CD14-positive monocyte (primary cell): ENCODE measurements around the gene ACTN4. TPM values are rescaled to one million over a fixed set of nuclear protein-coding genes. Genes with fewer than 3 reads are reported as not detected.

ENCODE experiments used
- DNase-seq, 3 donors: peaks; one replicate each; pipeline ENCODE4 v3.0.0-alpha.2; 2011 to 2022
- H2AFZ ChIP-seq: 2 replicates; pipeline ENCODE4 v1.6.0; 2012; ENCODE audit warnings: mild to moderate bottlenecking, low read depth, low read length, inconsistent platforms; ENCODE audit not compliant: insufficient read depth, poor library complexity, severe bottlenecking
- H3K27ac ChIP-seq, 2 donors: 1 replicate in 1 of 2; 2 replicates in 1 of 2; pipeline ENCODE4 v1.5.1; 2012 to 2013; ENCODE audit warnings: low read length in 2 of 2, control low read depth in 1 of 2, inconsistent platforms in 1 of 2, low read depth in 1 of 2, mild to moderate bottlenecking in 1 of 2
- H3K27me3 ChIP-seq, 2 donors: one replicate each; pipeline versions ENCODE4 v1.6.0 to v1.6.1; 2011 to 2013; ENCODE audit warnings: low read length in 2 of 2; ENCODE audit not compliant: control insufficient read depth in 2 of 2, insufficient read depth in 2 of 2
- H3K36me3 ChIP-seq, 2 donors: replicated peaks in 1 of 2; 1 replicate in 1 of 2; 2 replicates in 1 of 2; pipeline versions ENCODE4 v1.5.1 to v1.6.1; 2012 to 2013; ENCODE audit warnings: low read length in 2 of 2, control low read depth in 1 of 2, inconsistent platforms in 1 of 2, mild to moderate bottlenecking in 1 of 2; ENCODE audit not compliant: insufficient read depth in 2 of 2, control insufficient read depth in 1 of 2
- H3K4me1 ChIP-seq, 2 donors: 1 replicate in 1 of 2; 2 replicates in 1 of 2; pipeline versions ENCODE4 v1.5.1 to v1.6.1; 2012 to 2013; ENCODE audit warnings: low read length in 2 of 2, control low read depth in 1 of 2, inconsistent platforms in 1 of 2, mild to moderate bottlenecking in 1 of 2, moderate library complexity in 1 of 2; ENCODE audit not compliant: insufficient read depth in 2 of 2, control insufficient read depth in 1 of 2
- H3K4me2 ChIP-seq: replicated peaks from 2 replicates; pipeline ENCODE3; 2012; ENCODE audit warnings: low read length, moderate library complexity, mild to moderate bottlenecking; ENCODE audit not compliant: poor library complexity, severe bottlenecking; ENCODE audit errors: extremely low read depth
- H3K4me3 ChIP-seq, 3 experiments: fragments of 200-600 bp in 1 of 3; sonication (generic) in 1 of 3; replicated peaks in 1 of 3; 1 replicate in 2 of 3; 2 replicates in 1 of 3; pipeline ENCODE4 v1.5.1; 2011 to 2013; ENCODE audit warnings: low read length in 3 of 3, mild to moderate bottlenecking in 3 of 3, control low read depth in 2 of 3, low read depth in 2 of 3, inconsistent platforms in 1 of 3, moderate library complexity in 1 of 3
- H3K79me2 ChIP-seq: 2 replicates; pipeline ENCODE4 v1.6.0; 2012; ENCODE audit warnings: mild to moderate bottlenecking, control low read depth, inconsistent platforms, low read length, moderate library complexity; ENCODE audit not compliant: insufficient read depth
- H3K9ac ChIP-seq: 2 replicates; pipeline ENCODE4 v1.6.0; 2017; ENCODE audit warnings: low read length, mild to moderate bottlenecking; ENCODE audit not compliant: insufficient read depth, poor library complexity, severe bottlenecking
- H3K9me3 ChIP-seq, 2 donors: replicated peaks in 1 of 2; 1 replicate in 1 of 2; 2 replicates in 1 of 2; pipeline versions ENCODE4 v1.5.1 to v1.6.1; 2012 to 2013; ENCODE audit warnings: low read length in 2 of 2, control low read depth in 1 of 2; ENCODE audit not compliant: control insufficient read depth in 1 of 2, insufficient read depth in 1 of 2
- H4K20me1 ChIP-seq: 2 replicates; pipeline ENCODE4 v1.6.0; 2012; ENCODE audit warnings: mild to moderate bottlenecking, low read length, control low read depth, moderate library complexity; ENCODE audit not compliant: insufficient read depth
- H3K27ac Mint-ChIP-seq, 7 donors: one replicate each; pipeline ENCODE4 v1.8.0; 2020; ENCODE audit warnings: mild to moderate bottlenecking in 7 of 7, mixed read lengths in 7 of 7, moderate library complexity in 6 of 7, inconsistent platforms in 2 of 7
- H3K27me3 Mint-ChIP-seq, 3 donors: one replicate each; pipeline ENCODE4 v1.8.0; 2021 to 2022; ENCODE audit warnings: low read depth in 3 of 3, mild to moderate bottlenecking in 3 of 3, mixed read lengths in 3 of 3, moderate library complexity in 3 of 3, inconsistent platforms in 1 of 3
- H3K36me3 Mint-ChIP-seq, 2 donors: one replicate each; pipeline ENCODE4 v1.8.0; 2020; ENCODE audit warnings: mixed read lengths in 2 of 2, inconsistent platforms in 1 of 2, mild to moderate bottlenecking in 1 of 2
- H3K4me1 Mint-ChIP-seq: one replicate; pipeline ENCODE4 v1.8.0; 2020; ENCODE audit warnings: mild to moderate bottlenecking, mixed read lengths
- H3K4me3 Mint-ChIP-seq, 2 donors: one replicate each; pipeline ENCODE4 v1.8.0; 2020; ENCODE audit warnings: mild to moderate bottlenecking in 2 of 2, mixed read lengths in 2 of 2, moderate library complexity in 1 of 2
- H3K9me3 Mint-ChIP-seq, 7 donors: one replicate each; pipeline ENCODE4 v1.8.0; 2020 to 2022; ENCODE audit warnings: mixed read lengths in 7 of 7, mild to moderate bottlenecking in 6 of 7, moderate library complexity in 6 of 7, inconsistent platforms in 2 of 7
- WGBS: methylation state at CpG from one replicate; pipeline ENCODE4 v1.1.5; 2013; ENCODE audit warnings: missing lambda C conversion rate; ENCODE audit not compliant: insufficient coverage; 5-methylcytosine and 5-hydroxymethylcytosine counted together
- intact Hi-C, 2 donors: fragments of 100-400 bp; cut with micrococcal nuclease; formaldehyde crosslinking; loops; one replicate each; pipeline versions ENCODE4 v1.15.0 to v1.15.1; 2023
- polyA plus RNA-seq, 3 donors: library from polyadenylated mRNA; depleted of rRNA in 1 of 3; unstranded in 2 of 3; stranded (reverse) in 1 of 3; fragments of 300-500 nt in 2 of 3; fragments of >200 nt in 1 of 3; fragmentation: Illumina TruSeq in 2 of 3; gene quantifications; 1 replicate in 2 of 3; 2 replicates in 1 of 3; pipeline ENCODE4 v1.2.3, GENCODE V29; 2012 to 2021
- TF ChIP-seq, protein P1 (sequence below): fragments of 200-600 bp; IDR thresholded peaks from one replicate; pipeline ENCODE4 v1.8.0; 2022; ENCODE audit warnings: antibody characterized with exemption, mild to moderate bottlenecking

The ACTN4 gene
- polyA plus RNA-seq, 3 donors = 8.4 to 177 (median 16.0) TPM

DNA sequence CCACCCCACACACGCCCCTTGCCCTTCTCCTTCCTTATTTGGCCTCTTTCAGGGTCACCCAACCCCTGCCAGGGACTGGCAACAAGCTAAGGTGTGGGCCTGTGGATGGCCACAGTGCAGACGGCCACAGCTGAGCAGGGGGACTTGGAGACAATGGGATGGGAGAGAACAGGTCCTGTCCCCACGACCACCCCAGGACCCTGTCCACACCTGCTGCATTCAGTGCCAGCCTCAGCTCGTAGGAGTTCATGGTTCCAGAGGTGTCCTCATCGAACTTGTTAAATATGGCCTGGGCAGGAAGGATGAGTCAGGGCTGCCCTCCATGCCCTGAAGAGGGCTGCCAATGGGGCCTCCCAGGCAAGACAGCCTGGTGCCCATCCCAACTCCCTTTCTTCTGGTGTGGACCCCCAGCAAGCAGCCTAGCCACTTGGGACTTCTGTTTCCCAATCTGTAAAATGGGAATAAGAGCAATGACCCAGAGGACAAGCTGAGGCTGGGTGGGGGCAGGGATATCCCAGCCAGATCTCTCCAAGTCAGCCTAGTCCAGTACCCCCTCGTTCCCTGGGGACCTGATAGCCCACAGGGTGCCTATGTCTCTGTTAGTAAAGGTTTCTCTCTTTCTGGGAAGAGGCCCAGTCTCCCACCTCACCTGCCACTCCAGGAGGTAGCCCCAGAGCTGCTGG is 86.2 kb downstream of the ACTN4 start:
- H3K79me2 ChIP-seq = no peaks in the 10 kb centered on the region
- H3K27ac ChIP-seq = peak overlapping the region in 1 of 2 donors; percentile 36
- peaks cover 36 to 44% of the 10 kb centered on the region in 2 donors for H3K4me1 ChIP-seq
- H3K36me3 ChIP-seq = peaks cover 15 to 24% of the 10 kb centered on the region in 2 donors
- no peaks in the 10 kb centered on the region for H4K20me1 ChIP-seq
- WGBS = no CpG with 5 or more reads among the region's 6 CpGs
- peaks cover 10 to 29% (median 19%) of the 10 kb centered on the region in 3 donors for H3K27me3 Mint-ChIP-seq
- H3K9ac ChIP-seq = peak overlapping the region; percentile 13
- peaks cover 21 to 36% of the 10 kb centered on the region in 2 donors for H3K36me3 Mint-ChIP-seq
- H3K4me2 ChIP-seq = peak overlapping the region; percentile 66
- peak overlapping the region in 1 of 3 experiments; percentile 50 for H3K4me3 ChIP-seq
- TF ChIP-seq, protein P1, sequence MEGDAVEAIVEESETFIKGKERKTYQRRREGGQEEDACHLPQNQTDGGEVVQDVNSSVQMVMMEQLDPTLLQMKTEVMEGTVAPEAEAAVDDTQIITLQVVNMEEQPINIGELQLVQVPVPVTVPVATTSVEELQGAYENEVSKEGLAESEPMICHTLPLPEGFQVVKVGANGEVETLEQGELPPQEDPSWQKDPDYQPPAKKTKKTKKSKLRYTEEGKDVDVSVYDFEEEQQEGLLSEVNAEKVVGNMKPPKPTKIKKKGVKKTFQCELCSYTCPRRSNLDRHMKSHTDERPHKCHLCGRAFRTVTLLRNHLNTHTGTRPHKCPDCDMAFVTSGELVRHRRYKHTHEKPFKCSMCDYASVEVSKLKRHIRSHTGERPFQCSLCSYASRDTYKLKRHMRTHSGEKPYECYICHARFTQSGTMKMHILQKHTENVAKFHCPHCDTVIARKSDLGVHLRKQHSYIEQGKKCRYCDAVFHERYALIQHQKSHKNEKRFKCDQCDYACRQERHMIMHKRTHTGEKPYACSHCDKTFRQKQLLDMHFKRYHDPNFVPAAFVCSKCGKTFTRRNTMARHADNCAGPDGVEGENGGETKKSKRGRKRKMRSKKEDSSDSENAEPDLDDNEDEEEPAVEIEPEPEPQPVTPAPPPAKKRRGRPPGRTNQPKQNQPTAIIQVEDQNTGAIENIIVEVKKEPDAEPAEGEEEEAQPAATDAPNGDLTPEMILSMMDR = no peak
- intact Hi-C loops = loop anchor here in 1 of 2 donors (10.0 kb wide), 1 partner anchor 191 kb away; no protein-coding TSS in a partner anchor
- DNase-seq = peak in 2 of 3 donors; percentile 19 to 39
- peaks cover 41% of the 10 kb centered on the region for H3K4me1 Mint-ChIP-seq
- peaks cover 0 to 5% (median 2%) of the 10 kb centered on the region in 7 donors for H3K9me3 Mint-ChIP-seq
- peak overlapping the region; percentile 83 for H2AFZ ChIP-seq
- H3K4me3 Mint-ChIP-seq = no peak overlapping the region
- no peaks in the 10 kb centered on the region for H3K9me3 ChIP-seq
- no peak overlapping the region for H3K27ac Mint-ChIP-seq
- peaks cover 0 to 13% of the 10 kb centered on the region in 2 donors for H3K27me3 ChIP-seq

DNA sequence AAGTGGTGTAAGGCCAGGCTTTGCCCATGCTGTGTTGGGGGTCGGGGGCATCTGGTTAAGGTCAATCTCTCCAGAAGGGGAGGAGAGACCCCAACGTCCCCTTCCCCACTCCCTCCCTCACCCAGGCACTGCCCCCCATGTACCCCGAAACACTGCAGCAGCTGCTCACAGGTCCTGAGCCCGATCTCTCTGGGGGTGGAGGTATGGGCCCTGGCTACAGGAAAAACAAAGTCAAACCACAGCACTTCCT is 86.7 kb downstream of the ACTN4 start:
- WGBS = no CpG with 5 or more reads among the region's 4 CpGs
- intact Hi-C loops = loop anchor here in 1 of 2 donors (10.0 kb wide), 1 partner anchor 191 kb away; no protein-coding TSS in a partner anchor

More for the DNA sequence above, 86.7 kb downstream of the ACTN4 start:
- Histone ChIP-seq H3K4me2 (peak overlapping the region; percentile 66), H2AFZ (peak overlapping the region; percentile 83), H3K9ac (peak overlapping the region; percentile 13), H3K27me3 (peaks cover 0 to 13% of the 10 kb centered on the region in 2 donors), H3K79me2 (no peaks in the 10 kb centered on the region), H3K4me3 (peak overlapping the region in 1 of 3 experiments; percentile 50), H3K4me1 (peaks cover 36 to 44% of the 10 kb centered on the region in 2 donors), H3K36me3 (peaks cover 10 to 19% of the 10 kb centered on the region in 2 donors), H3K9me3 (no peaks in the 10 kb centered on the region), H4K20me1 (no peaks in the 10 kb centered on the region), H3K27ac (peak overlapping the region in 1 of 2 donors; percentile 36)
- Mint-ChIP-seq H3K36me3 (peaks cover 17 to 31% of the 10 kb centered on the region in 2 donors), H3K4me3 (peak overlapping the region; percentile 39 to 76), H3K4me1 (peaks cover 41% of the 10 kb centered on the region), H3K9me3 (peaks cover 0 to 5% (median 2%) of the 10 kb centered on the region in 7 donors), H3K27ac (peak overlapping the region in 2 of 7 donors; percentile 32 to 50), H3K27me3 (peaks cover 13 to 29% (median 19%) of the 10 kb centered on the region in 3 donors)
- TF ChIP-seq, protein P1 = no peak
- no peak for DNase-seq
